Stimulated activated CD8-positive, alpha-beta memory T cell treated with anti-CD3 and anti-CD28 coated beads, Interleukin-15, amount 100 ng/mL, for 24 hours (primary cell): Measurements from ENCODE around the gene SLC1A5.
"Not testable (repeated sequence)": the region's sequence is repeated elsewhere in the genome, so short reads cannot be mapped to it uniquely, and the experiment has no call there.

ENCODE experiments used
- DNase-seq: peaks from one replicate; pipeline ENCODE4 v3.0.0-alpha.2; 2020; ENCODE audit warnings: low read depth

SLC1A5 gene

GRCh38 chr19:46768746-46769145, 19.6 kb downstream of the SLC1A5 start:
- DNase-seq: not testable (repeated sequence)

- DNase-seq: no peak
Measured at GRCh38 chr19:46766569-46767317, 21.7 kb downstream of the SLC1A5 start.

GRCh38 chr19:46764817-46765291, 23.5 kb downstream of the SLC1A5 start:
- no peak for DNase-seq

- no peak for DNase-seq
Measured at GRCh38 chr19:46762245-46762890, 26.0 kb downstream of the SLC1A5 start.

GRCh38 chr19:46761418-46761831, 27.0 kb downstream of the SLC1A5 start:
- no peak for DNase-seq

- not testable (repeated sequence) for DNase-seq
Measured at GRCh38 chr19:46760897-46761296, 27.5 kb downstream of the SLC1A5 start.

GRCh38 chr19:46760363-46760762, 28.0 kb downstream of the SLC1A5 start:
- no peak for DNase-seq

- no peak for DNase-seq
Measured at GRCh38 chr19:46759817-46760333, 28.5 kb downstream of the SLC1A5 start.

GRCh38 chr19:46759206-46759605, 29.2 kb downstream of the SLC1A5 start:
- DNase-seq: no peak

- no peak for DNase-seq
Measured at GRCh38 chr19:46756544-46756888, 31.9 kb downstream of the SLC1A5 start.

- DNase-seq: no peak
Measured at GRCh38 chr19:46755853-46756543, 32.4 kb downstream of the SLC1A5 start.

GRCh38 chr19:46755077-46755852, 33.1 kb downstream of the SLC1A5 start:
- no peak for DNase-seq

GRCh38 chr19:46753420-46754155, 34.8 kb downstream of the SLC1A5 start:
- no peak for DNase-seq

GRCh38 chr19:46748325-46749109, 39.9 kb downstream of the SLC1A5 start:
- DNase-seq: peak; percentile 65

GRCh38 chr19:46746281-46747057, 41.9 kb downstream of the SLC1A5 start, which contains the start of gene STRN4:
Gene STRN4 (minus strand): TSS chr19:46746450. CDS start chr19:46746430, 20 bp downstream.
- DNase-seq: no peak

GRCh38 chr19:46745521-46746280, 42.7 kb downstream of the SLC1A5 start, which contains the start of gene FKRP:
Gene FKRP (plus strand): TSS chr19:46746057. CDS start chr19:46755451, 9,394 bp downstream.
- no peak for DNase-seq

- no peak for DNase-seq
Measured at GRCh38 chr19:46745030-46745429, 43.4 kb downstream of the SLC1A5 start.

GRCh38 chr19:46744005-46744691, 44.2 kb downstream of the SLC1A5 start:
- no peak for DNase-seq
